ENCODE data around the gene NLRP13.

Gene NLRP13

GRCh38 chr19:55898911-55899310 is 33.2 kb downstream of the NLRP13 start:
- DNase-seq = no peak

DNA sequence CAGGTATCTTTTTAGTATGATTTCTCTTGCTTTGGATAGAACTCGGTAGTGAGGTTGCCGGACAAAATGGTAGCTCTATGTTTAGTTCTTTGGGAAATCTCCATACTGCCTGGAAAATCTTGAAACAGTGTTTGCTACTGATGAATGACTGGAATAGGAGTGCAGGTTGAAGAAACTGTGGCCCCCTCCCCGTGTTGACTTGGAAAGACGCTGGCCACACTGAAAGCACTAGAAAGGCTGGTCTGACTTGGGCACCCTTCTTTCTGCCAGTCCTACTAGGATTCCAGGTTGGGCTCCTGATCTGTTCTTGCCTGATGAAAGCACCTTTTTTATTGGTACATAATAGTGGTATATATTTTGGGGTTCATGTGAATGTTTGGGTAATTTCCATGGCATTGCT is 49.5 kb downstream of the NLRP13 start:
- DNase-seq = no peak

GRCh38 chr19:55877211-55877610 is 54.9 kb downstream of the NLRP13 start:
- DNase-seq = no peak

- DNase-seq = no peak
These were observed 61.4 kb downstream of the NLRP13 start for GRCh38 chr19:55870736-55871135.

DNA sequence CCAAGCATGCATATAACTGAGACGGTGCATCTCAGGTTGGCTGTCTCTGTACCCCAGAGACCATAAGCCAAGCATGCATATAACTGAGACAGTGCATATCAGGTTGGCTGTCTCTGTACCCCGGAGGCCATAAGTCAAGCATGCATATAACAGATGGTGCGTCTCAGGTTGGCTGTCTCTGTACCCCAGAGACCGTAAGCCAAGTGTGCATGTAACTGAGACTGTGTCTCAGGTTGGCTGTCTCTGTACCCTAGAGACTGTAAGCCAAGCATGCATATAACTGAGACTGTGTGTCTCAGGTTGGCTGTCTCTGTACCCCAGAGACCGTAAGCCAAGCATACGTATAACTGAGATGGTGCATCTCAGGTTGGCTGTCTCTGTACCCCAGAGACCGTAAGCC is 65.0 kb downstream of the NLRP13 start:
- DNase-seq = no peak

GRCh38 chr19:55866521-55866920 is 65.6 kb downstream of the NLRP13 start:
- no peak for DNase-seq

- no peak for DNase-seq
These were observed 73.2 kb downstream of the NLRP13 start for GRCh38 chr19:55858969-55859368.

DNA sequence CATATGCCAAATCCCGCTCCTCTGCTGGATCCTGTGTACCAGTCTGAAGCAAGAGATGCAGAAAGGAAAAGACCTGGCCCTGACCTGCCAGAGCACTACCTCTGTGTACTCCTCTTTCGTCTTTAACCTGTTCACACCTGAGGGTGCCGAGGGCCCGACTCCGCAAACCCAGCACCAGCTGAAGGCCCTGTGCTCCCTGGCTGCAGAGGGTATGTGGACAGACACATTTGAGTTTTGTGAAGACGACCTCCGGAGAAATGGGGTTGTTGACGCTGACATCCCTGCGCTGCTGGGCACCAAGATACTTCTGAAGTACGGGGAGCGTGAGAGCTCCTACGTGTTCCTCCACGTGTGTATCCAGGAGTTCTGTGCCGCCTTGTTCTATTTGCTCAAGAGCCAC is 73.7 kb downstream of the NLRP13 start:
- no peak for DNase-seq

DNA sequence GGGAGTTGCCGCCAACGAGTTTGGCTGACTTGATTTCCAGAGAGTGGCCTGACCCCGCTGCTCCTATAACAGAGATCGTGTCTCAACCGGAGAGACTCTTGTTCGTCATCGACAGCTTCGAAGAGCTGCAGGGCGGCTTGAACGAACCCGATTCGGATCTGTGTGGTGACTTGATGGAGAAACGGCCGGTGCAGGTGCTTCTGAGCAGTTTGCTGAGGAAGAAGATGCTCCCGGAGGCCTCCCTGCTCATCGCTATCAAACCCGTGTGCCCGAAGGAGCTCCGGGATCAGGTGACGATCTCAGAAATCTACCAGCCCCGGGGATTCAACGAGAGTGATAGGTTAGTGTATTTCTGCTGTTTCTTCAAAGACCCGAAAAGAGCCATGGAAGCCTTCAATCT is 74.2 kb downstream of the NLRP13 start:
- DNase-seq = no peak

GRCh38 chr19:55857149-55857548 is 75.0 kb downstream of the NLRP13 start:
- no peak for DNase-seq

DNA sequence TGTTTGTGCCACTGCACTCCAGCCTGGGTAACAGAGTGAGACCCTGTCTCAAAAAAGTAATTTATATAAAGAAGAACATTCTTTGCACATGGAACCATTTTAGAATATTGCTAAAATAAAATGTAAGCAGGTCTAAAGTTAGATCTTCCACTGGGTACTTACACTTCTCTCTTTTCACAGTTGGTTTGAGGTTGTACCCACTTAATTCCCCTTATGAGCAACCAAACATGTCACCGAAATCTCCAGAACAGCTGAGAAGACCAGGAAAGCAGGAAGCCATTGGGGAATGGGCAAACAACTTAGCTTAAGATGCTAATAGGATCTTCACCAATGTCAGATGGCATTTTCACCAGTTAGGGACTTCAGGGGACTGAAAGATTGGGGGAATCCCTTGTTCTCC is 77.0 kb downstream of the NLRP13 start:
- DNase-seq = no peak
